Activated CD8-positive, alpha-beta T cell treated with anti-CD3 and anti-CD28 coated beads for 36 hours (primary cell): Measurements from ENCODE around the gene DENND10. TPM values are rescaled to one million over a fixed set of nuclear protein-coding genes. Genes with fewer than 3 reads are reported as not detected.
"Not testable (repeated sequence)": the region's sequence is repeated elsewhere in the genome, so short reads cannot be mapped to it uniquely, and the experiment has no call there.

ENCODE experiments used
- ATAC-seq: fragments of 200-7000 bp; cut with Tn5 transposase; one replicate; pipeline ENCODE4 v1.10.0; 2021; ENCODE audit warnings: mild to moderate bottlenecking, moderate library complexity
- CTCF ChIA-PET: fragments of 350-600 bp; sonication (Branson Sonifier 250); formaldehyde crosslinking; loops from one replicate; lab custom pipeline; 2021; ENCODE audit warnings: antibody characterized with exemption; lab: Charles Lee
- POLR2A ChIA-PET: fragments of 350-600 bp; sonication (Branson Sonifier 250); formaldehyde crosslinking; loops from one replicate; lab custom pipeline; 2021; ENCODE audit warnings: antibody characterized with exemption; lab: Charles Lee
- DNase-seq: peaks from one replicate; pipeline ENCODE4 v3.0.0-alpha.2; 2020
- H3K27ac Mint-ChIP-seq: one replicate; pipeline ENCODE4 v1.8.0; 2021; ENCODE audit warnings: mild to moderate bottlenecking, mixed read lengths
- H3K27me3 Mint-ChIP-seq: one replicate; pipeline ENCODE4 v1.8.0; 2021; ENCODE audit warnings: mixed read lengths
- H3K36me3 Mint-ChIP-seq: one replicate; pipeline ENCODE4 v1.8.0; 2021; ENCODE audit warnings: low read depth, mixed read lengths
- H3K4me1 Mint-ChIP-seq: one replicate; pipeline ENCODE4 v1.8.0; 2021; ENCODE audit warnings: low read depth, mixed read lengths
- H3K4me3 Mint-ChIP-seq: one replicate; pipeline ENCODE4 v1.8.0; 2021; ENCODE audit warnings: mild to moderate bottlenecking, moderate library complexity, mixed read lengths
- H3K9me3 Mint-ChIP-seq: one replicate; pipeline ENCODE4 v1.8.0; 2021; ENCODE audit warnings: mixed read lengths
- intact Hi-C: fragments of 100-400 bp; cut with micrococcal nuclease; formaldehyde crosslinking; loops from one replicate; pipeline ENCODE4 v1.10.0; 2022
- total RNA-seq, 2 experiments: library from RNA; stranded (reverse); gene quantifications; one replicate each; pipeline ENCODE4 v1.2.3, GENCODE V29; 2021
- TF ChIP-seq, protein P1 (sequence below): fragments of 200-600 bp; IDR thresholded peaks from one replicate; pipeline ENCODE4 v1.8.0; 2022; ENCODE audit warnings: antibody characterized with exemption, mild to moderate bottlenecking

The DENND10 gene
- total RNA-seq, 2 experiments from 2014 or later = 16.9 to 18.6 TPM

DNA sequence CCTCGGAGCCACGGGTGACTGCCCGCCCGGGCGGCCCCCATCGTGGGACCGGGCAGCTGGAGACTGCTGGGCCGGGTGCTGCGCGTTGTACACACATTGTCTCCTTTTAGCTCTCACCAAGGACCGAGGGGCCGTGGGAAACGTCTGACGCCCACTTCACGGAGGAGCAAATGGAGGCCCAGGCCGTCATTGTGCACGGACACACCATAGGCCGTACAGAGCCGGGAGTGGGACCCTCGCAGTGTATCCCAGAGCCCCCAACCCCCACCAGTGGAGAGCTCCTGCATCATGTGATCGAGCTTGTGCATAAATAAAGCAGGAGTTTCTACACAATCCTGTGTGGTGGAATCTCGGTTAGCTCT, 722 bp downstream of the DENND10 start:
- no peaks in the 10 kb centered on the region for H3K27me3 Mint-ChIP-seq
- DNase-seq (peak; percentile 28), ATAC-seq (peak; percentile 4)
- peaks cover 7% of the 10 kb centered on the region for H3K36me3 Mint-ChIP-seq
- intact Hi-C loops = no loop called here
- TF ChIP-seq, protein P1, sequence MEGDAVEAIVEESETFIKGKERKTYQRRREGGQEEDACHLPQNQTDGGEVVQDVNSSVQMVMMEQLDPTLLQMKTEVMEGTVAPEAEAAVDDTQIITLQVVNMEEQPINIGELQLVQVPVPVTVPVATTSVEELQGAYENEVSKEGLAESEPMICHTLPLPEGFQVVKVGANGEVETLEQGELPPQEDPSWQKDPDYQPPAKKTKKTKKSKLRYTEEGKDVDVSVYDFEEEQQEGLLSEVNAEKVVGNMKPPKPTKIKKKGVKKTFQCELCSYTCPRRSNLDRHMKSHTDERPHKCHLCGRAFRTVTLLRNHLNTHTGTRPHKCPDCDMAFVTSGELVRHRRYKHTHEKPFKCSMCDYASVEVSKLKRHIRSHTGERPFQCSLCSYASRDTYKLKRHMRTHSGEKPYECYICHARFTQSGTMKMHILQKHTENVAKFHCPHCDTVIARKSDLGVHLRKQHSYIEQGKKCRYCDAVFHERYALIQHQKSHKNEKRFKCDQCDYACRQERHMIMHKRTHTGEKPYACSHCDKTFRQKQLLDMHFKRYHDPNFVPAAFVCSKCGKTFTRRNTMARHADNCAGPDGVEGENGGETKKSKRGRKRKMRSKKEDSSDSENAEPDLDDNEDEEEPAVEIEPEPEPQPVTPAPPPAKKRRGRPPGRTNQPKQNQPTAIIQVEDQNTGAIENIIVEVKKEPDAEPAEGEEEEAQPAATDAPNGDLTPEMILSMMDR = no peak
- ChIA-PET CTCF (interaction anchor here (3.0 kb wide), 1 partner anchor 27 kb away, joined by 11 read pairs; no protein-coding TSS in a partner anchor), POLR2A (interaction anchor here (0.9 to 3.2 kb wide), 6 partner anchors 10 to 34 kb away, joined by 4 to 14 read pairs (median 4); partner anchors contain the start of gene EIF3A)
- H3K4me3 Mint-ChIP-seq = peak overlapping the region; percentile 72
- no peaks in the 10 kb centered on the region for H3K9me3 Mint-ChIP-seq
- H3K27ac Mint-ChIP-seq = no peak overlapping the region
- H3K4me1 Mint-ChIP-seq = peaks cover 11% of the 10 kb centered on the region

DNA sequence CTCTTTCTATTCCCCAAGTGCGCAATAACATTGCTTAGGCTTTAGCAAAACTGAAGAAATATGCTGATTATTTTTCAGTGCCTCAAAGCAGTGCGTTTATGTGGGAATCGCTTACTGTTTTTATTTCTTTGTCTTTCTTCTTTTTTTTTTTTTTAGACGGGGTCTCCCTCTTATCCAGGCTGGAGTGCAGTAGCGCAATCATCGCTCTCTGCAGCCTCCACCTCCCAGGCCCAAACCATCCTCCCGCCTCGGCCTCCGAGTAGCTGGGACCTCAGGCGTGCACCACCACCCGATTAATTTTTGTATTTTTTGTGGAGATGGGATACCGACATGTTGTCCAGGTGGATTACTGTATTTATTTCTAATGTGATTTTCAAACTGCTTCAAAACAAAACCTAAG, 1.2 kb downstream of the DENND10 start:
- H3K27ac Mint-ChIP-seq = no peak overlapping the region
- TF ChIP-seq, protein P1 = no peak
- intact Hi-C loops = no loop called here
- DNase-seq = no peak
- POLR2A ChIA-PET = interaction anchor here (0.9 to 3.2 kb wide), 6 partner anchors 10 to 35 kb away, joined by 4 to 14 read pairs (median 4); partner anchors contain the start of gene EIF3A
- no peaks in the 10 kb centered on the region for H3K9me3 Mint-ChIP-seq
- peaks cover 11% of the 10 kb centered on the region for H3K4me1 Mint-ChIP-seq
- H3K36me3 Mint-ChIP-seq = peaks cover 10% of the 10 kb centered on the region
- H3K27me3 Mint-ChIP-seq = no peaks in the 10 kb centered on the region
- CTCF ChIA-PET = interaction anchor here (3.0 kb wide), 1 partner anchor 26 kb away, joined by 11 read pairs; no protein-coding TSS in a partner anchor
- ATAC-seq = no peak
- peak overlapping the region; percentile 72 for H3K4me3 Mint-ChIP-seq

DNA sequence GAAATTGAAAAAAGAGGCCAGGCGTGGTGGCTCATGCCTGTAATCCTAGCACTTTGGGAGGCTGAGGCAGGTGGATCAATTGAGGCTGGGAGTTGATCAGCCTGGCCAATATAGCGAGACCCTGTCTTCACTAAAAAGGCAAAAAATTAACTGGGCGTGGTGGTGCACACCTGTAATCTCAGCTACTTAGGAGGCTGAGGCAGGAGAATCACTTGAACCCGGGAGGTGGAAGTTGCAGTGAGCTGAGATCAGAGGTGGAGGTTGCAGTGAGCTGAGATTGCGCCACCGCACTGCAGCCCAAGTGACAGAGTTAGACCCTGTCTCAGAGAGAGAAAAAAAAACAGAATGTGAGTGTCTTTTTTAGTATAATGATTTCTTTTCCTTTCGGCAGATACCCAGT, 2.0 kb downstream of the DENND10 start:
- ChIA-PET CTCF (interaction anchor here (0.6 kb wide), 1 partner anchor 280 kb away, joined by 3 read pairs; no protein-coding TSS in a partner anchor), POLR2A (interaction anchor here (1.2 to 3.2 kb wide), 2 partner anchors 14 to 26 kb away, joined by 4 to 14 read pairs; no protein-coding TSS in a partner anchor)
- H3K27me3 Mint-ChIP-seq, H3K4me1 Mint-ChIP-seq, DNase-seq, H3K27ac Mint-ChIP-seq, ATAC-seq, intact Hi-C loops, H3K9me3 Mint-ChIP-seq: not testable (repeated sequence)
- Mint-ChIP-seq H3K36me3 (peaks cover 11% of the 10 kb centered on the region), H3K4me3 (peak overlapping the region; percentile 72)

DNA sequence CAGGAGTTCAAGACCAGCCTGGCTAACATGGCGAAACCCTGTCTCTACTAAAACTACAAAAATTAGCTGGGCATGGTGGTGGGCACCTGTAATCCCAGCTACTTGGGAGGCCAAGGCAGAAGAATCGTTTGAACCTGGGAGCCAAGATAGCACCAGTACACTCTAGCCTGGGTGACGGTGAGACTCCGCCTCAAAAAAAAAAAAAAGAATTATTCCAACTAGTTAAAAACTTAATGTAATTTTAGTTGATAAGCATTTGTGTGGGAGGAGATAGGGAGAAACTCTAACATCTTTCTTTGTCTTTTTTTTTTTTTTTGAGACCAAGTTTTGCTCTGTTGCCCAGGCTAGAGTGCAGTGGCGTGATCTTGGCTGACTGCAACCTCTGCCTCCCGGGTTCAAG, 3.2 kb downstream of the DENND10 start:
- H3K27ac Mint-ChIP-seq, intact Hi-C loops, POLR2A ChIA-PET, H3K27me3 Mint-ChIP-seq, H3K4me3 Mint-ChIP-seq, H3K4me1 Mint-ChIP-seq, DNase-seq, H3K9me3 Mint-ChIP-seq, ATAC-seq, CTCF ChIA-PET: not testable (repeated sequence)
- peaks cover 13% of the 10 kb centered on the region for H3K36me3 Mint-ChIP-seq

DNA sequence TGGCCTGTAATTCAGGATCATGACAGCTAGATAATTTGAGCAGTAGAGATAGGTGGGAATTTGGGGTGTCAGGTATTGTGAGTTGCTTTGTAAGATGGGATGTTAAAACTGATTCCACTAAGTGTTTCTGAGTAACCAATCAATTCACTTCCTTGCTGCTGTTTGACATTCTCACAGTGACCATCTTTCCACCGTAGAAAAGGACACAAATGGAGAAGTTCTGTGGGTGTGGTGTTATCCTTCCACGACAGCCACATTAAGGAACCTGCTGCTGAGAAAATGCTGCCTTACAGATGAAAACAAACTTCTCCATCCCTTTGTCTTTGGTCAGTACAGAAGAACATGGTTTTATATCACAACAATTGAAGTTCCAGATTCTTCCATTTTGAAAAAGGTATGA, 3.9 kb downstream of the DENND10 start:
- intact Hi-C loops, H3K4me1 Mint-ChIP-seq, H3K4me3 Mint-ChIP-seq, POLR2A ChIA-PET, DNase-seq, H3K27me3 Mint-ChIP-seq, H3K27ac Mint-ChIP-seq, H3K9me3 Mint-ChIP-seq, ATAC-seq: not testable (repeated sequence)
- CTCF ChIA-PET = interaction anchor here (0.8 kb wide), 1 partner anchor 307 kb away, joined by 4 read pairs; no protein-coding TSS in a partner anchor
- peaks cover 14% of the 10 kb centered on the region for H3K36me3 Mint-ChIP-seq

DNA sequence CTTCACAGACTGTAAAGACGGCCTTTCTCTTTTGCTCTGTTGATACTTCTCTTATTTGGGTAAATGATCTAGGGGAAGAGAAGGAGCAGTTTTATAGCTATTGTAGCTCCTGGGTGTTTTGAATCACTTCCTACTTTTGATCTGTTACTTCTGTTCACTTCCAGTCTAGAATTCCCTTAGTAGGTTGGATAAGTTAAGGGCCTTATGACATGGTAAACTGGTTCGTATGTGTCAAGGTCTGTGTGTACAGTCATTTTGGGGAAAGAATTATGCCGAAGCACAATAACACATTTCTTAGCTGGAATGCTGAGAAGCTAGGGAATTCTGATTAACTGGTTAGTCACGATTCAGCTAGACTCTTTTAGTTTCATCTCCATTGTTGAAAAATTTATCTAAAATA, 8.1 kb downstream of the DENND10 start:
- TF ChIP-seq, protein P1 = no peak
- intact Hi-C loops = no loop called here
- Mint-ChIP-seq H3K4me3 (no peak overlapping the region), H3K36me3 (peaks cover 31% of the 10 kb centered on the region), H3K27me3 (no peaks in the 10 kb centered on the region), H3K27ac (no peak overlapping the region), H3K9me3 (no peaks in the 10 kb centered on the region), H3K4me1 (peaks cover 9% of the 10 kb centered on the region)
- CTCF ChIA-PET = interaction anchor here (0.7 to 1.1 kb wide), 2 partner anchors 11 to 24 kb away, joined by 3 read pairs; no protein-coding TSS in a partner anchor
- DNase-seq (no peak), ATAC-seq (no peak)
- POLR2A ChIA-PET = no interaction called here
